IPS DF 6.9 (cell line): ENCODE data around the gene RFESD.
"Not testable (repeated sequence)": the region's sequence is repeated elsewhere in the genome, so short reads cannot be mapped to it uniquely, and the experiment has no call there.

Experiments used
- DNase-seq: peaks from one replicate; pipeline ENCODE4 v3.0.0-alpha.2; 2013; ENCODE audit warnings: low read depth, low spot score
- H3K27ac ChIP-seq: one replicate; pipeline ENCODE4 v1.5.1; 2013; ENCODE audit warnings: low read length, control low read depth
- H3K27me3 ChIP-seq: 2 replicates; pipeline ENCODE4 v1.6.1; 2013; ENCODE audit warnings: mild to moderate bottlenecking, low read length; ENCODE audit not compliant: control insufficient read depth, insufficient read depth
- H3K36me3 ChIP-seq: 2 replicates; pipeline ENCODE4 v1.6.1; 2013; ENCODE audit warnings: low read length; ENCODE audit not compliant: control insufficient read depth, insufficient read depth
- H3K4me1 ChIP-seq: 2 replicates; pipeline ENCODE4 v1.6.1; 2013; ENCODE audit warnings: low read length; ENCODE audit not compliant: control insufficient read depth, insufficient read depth
- H3K4me3 ChIP-seq: 2 replicates; pipeline ENCODE4 v1.5.1; 2013; ENCODE audit warnings: mild to moderate bottlenecking, low read length
- H3K9me3 ChIP-seq: 2 replicates; pipeline ENCODE4 v1.6.1; 2013; ENCODE audit warnings: low read length, inconsistent platforms; ENCODE audit not compliant: control insufficient read depth, insufficient read depth
- WGBS: extraction: QIAGEN DNeasy Blood & Tissue Kit; methylation state at CpG from one replicate; pipeline ENCODE4 v1.1.7; 2013; ENCODE audit warnings: mixed read lengths, missing lambda C conversion rate; ENCODE audit not compliant: insufficient read length, insufficient coverage; 5-methylcytosine and 5-hydroxymethylcytosine counted together

Gene RFESD

GRCh38 chr5:95628933-95629332 is 17.6 kb upstream of the RFESD start:
- no peak overlapping the region for H3K4me3 ChIP-seq
- H3K27me3 ChIP-seq: no peaks in the 10 kb centered on the region
- no peak for DNase-seq
- no peaks in the 10 kb centered on the region for H3K4me1 ChIP-seq
- H3K27ac ChIP-seq: no peak overlapping the region
- no CpG with 5 or more reads among the region's 1 CpG for WGBS
- peaks cover 2% of the 10 kb centered on the region for H3K9me3 ChIP-seq
- no peaks in the 10 kb centered on the region for H3K36me3 ChIP-seq

GRCh38 chr5:95630394-95630917 is 16.1 kb upstream of the RFESD start:
- Histone ChIP-seq H3K27me3 (no peaks in the 10 kb centered on the region), H3K4me1 (no peaks in the 10 kb centered on the region), H3K9me3 (peaks cover 2% of the 10 kb centered on the region), H3K4me3 (no peak overlapping the region), H3K27ac (no peak overlapping the region), H3K36me3 (no peaks in the 10 kb centered on the region)
- WGBS: no CpG with 5 or more reads among the region's 5 CpGs
- DNase-seq: no peak

GRCh38 chr5:95631255-95631958 is 15.2 kb upstream of the RFESD start:
- Histone ChIP-seq H3K27me3 (no peaks in the 10 kb centered on the region), H3K4me3 (no peak overlapping the region), H3K27ac (no peak overlapping the region), H3K9me3 (peaks cover 2% of the 10 kb centered on the region), H3K36me3 (no peaks in the 10 kb centered on the region), H3K4me1 (no peaks in the 10 kb centered on the region)
- no peak for DNase-seq
- WGBS: no CpG with 5 or more reads among the region's 2 CpGs

GRCh38 chr5:95631991-95632675 is 14.4 kb upstream of the RFESD start:
- Histone ChIP-seq H3K27me3 (no peaks in the 10 kb centered on the region), H3K9me3 (peaks cover 2% of the 10 kb centered on the region), H3K36me3 (no peaks in the 10 kb centered on the region), H3K4me3 (no peak overlapping the region), H3K4me1 (no peaks in the 10 kb centered on the region), H3K27ac (no peak overlapping the region)
- DNase-seq: no peak
- WGBS: no CpG with 5 or more reads among the region's 4 CpGs

- H3K36me3 ChIP-seq, H3K9me3 ChIP-seq, H3K4me1 ChIP-seq, H3K27ac ChIP-seq, DNase-seq, H3K4me3 ChIP-seq, H3K27me3 ChIP-seq: not testable (repeated sequence)
- WGBS: no CpG with 5 or more reads among the region's 2 CpGs
These were observed 13.6 kb upstream of the RFESD start for GRCh38 chr5:95632942-95633341.

GRCh38 chr5:95633671-95634070 is 12.9 kb upstream of the RFESD start:
- no peak overlapping the region for H3K4me3 ChIP-seq
- no peak overlapping the region for H3K27ac ChIP-seq
- DNase-seq: no peak
- no peaks in the 10 kb centered on the region for H3K36me3 ChIP-seq
- H3K4me1 ChIP-seq: no peaks in the 10 kb centered on the region
- H3K27me3 ChIP-seq: no peaks in the 10 kb centered on the region
- H3K9me3 ChIP-seq: peaks cover 2% of the 10 kb centered on the region
- WGBS: no CpG with 5 or more reads among the region's 3 CpGs

GRCh38 chr5:95634081-95634480 is 12.5 kb upstream of the RFESD start:
- Histone ChIP-seq H3K4me1 (no peaks in the 10 kb centered on the region), H3K36me3 (no peaks in the 10 kb centered on the region), H3K27ac (no peak overlapping the region), H3K9me3 (no peaks in the 10 kb centered on the region; the same call in 1 of the 2 replicates), H3K27me3 (no peaks in the 10 kb centered on the region), H3K4me3 (no peak overlapping the region)
- WGBS: no CpG with 5 or more reads among the region's 3 CpGs
- no peak for DNase-seq

- Histone ChIP-seq H3K36me3 (no peaks in the 10 kb centered on the region), H3K4me1 (no peaks in the 10 kb centered on the region), H3K27ac (no peak overlapping the region), H3K27me3 (no peaks in the 10 kb centered on the region), H3K4me3 (no peak overlapping the region), H3K9me3 (no peaks in the 10 kb centered on the region)
- no CpG with 5 or more reads among the region's 3 CpGs for WGBS
- DNase-seq: no peak
These were observed 7.9 kb upstream of the RFESD start for GRCh38 chr5:95638632-95639031.

- no peak overlapping the region for H3K27ac ChIP-seq
- no peaks in the 10 kb centered on the region for H3K9me3 ChIP-seq
- no peak for DNase-seq
- WGBS: no CpG with 5 or more reads among the region's 5 CpGs
- H3K36me3 ChIP-seq: no peaks in the 10 kb centered on the region
- no peaks in the 10 kb centered on the region for H3K27me3 ChIP-seq
- no peaks in the 10 kb centered on the region for H3K4me1 ChIP-seq
- H3K4me3 ChIP-seq: no peak overlapping the region
These were observed 4.8 kb upstream of the RFESD start for GRCh38 chr5:95641741-95642220.

- Histone ChIP-seq H3K27me3 (no peaks in the 10 kb centered on the region), H3K4me1 (no peaks in the 10 kb centered on the region), H3K27ac (no peak overlapping the region), H3K9me3 (no peaks in the 10 kb centered on the region), H3K4me3 (no peak overlapping the region), H3K36me3 (no peaks in the 10 kb centered on the region)
- no CpG with 5 or more reads among the region's 7 CpGs for WGBS
- DNase-seq: no peak
These were observed 3.4 kb upstream of the RFESD start for GRCh38 chr5:95643152-95643551.
